SK-N-SH treated with all-trans-retinoic acid at 6 μM for 48 hours (cell line): Measurements from ENCODE around the gene ITGA8.

Experiments used
- ATAC-seq: fragments of 200-7000 bp; cut with Tn5 transposase; 3 replicates; pipeline ENCODE4 v1.9.1; 2020; ENCODE audit warnings: mild to moderate bottlenecking, moderate library complexity
- ARNTL ChIP-seq: fragments of 450-650 bp; formaldehyde crosslinking; IDR thresholded peaks from 2 replicates; pipeline ENCODE4 v1.5.0; 2020; ENCODE audit warnings: low read depth, mild to moderate bottlenecking, moderate library complexity, borderline replicate concordance
- CSDC2 ChIP-seq: fragments of 250-450 bp; sonication (Bioruptor Pico); IDR thresholded peaks from 2 replicates; pipeline ENCODE4 v1.5.0; 2020; ENCODE audit warnings: mild to moderate bottlenecking, moderate library complexity
- ESRRG ChIP-seq: fragments of 250-450 bp; sonication (Bioruptor Pico); IDR thresholded peaks from 2 replicates; pipeline ENCODE4 v1.6.1; 2021; ENCODE audit warnings: mild to moderate bottlenecking
- GLIS3 ChIP-seq: fragments of 250-450 bp; sonication (Bioruptor Pico); IDR thresholded peaks from 2 replicates; pipeline ENCODE4 v1.5.0; 2020; ENCODE audit warnings: mild to moderate bottlenecking, moderate library complexity
- ISL1 ChIP-seq: fragments of 250-450 bp; sonication (Bioruptor Pico); IDR thresholded peaks from 2 replicates; pipeline ENCODE4 v2.1.2; 2022; ENCODE audit warnings: mild to moderate bottlenecking, moderate library complexity
- OSR1 ChIP-seq: fragments of 250-450 bp; sonication (Bioruptor Pico); IDR thresholded peaks from 2 replicates; pipeline ENCODE4 v1.8.0; 2022; ENCODE audit warnings: moderate library complexity, mild to moderate bottlenecking, inconsistent platforms
- PPARA ChIP-seq: fragments of 250-450 bp; sonication (Bioruptor Pico); IDR thresholded peaks from 2 replicates; pipeline ENCODE4 v1.5.0; 2020; ENCODE audit warnings: mild to moderate bottlenecking, borderline replicate concordance
- RARB ChIP-seq: fragments of 250-450 bp; sonication (Bioruptor Pico); IDR thresholded peaks from 2 replicates; pipeline ENCODE4 v1.8.0; 2021; ENCODE audit warnings: mild to moderate bottlenecking, moderate library complexity
- SNAI2 ChIP-seq: fragments of 250-450 bp; sonication (Bioruptor Pico); IDR thresholded peaks from 2 replicates; pipeline ENCODE4 v1.5.0; 2020; ENCODE audit warnings: mild to moderate bottlenecking, moderate library complexity
- TCF4 ChIP-seq: fragments of 250-450 bp; sonication (Bioruptor Pico); IDR thresholded peaks from 2 replicates; pipeline ENCODE4 v1.8.0; 2021; ENCODE audit warnings: mild to moderate bottlenecking, moderate library complexity, borderline replicate concordance
- TOX ChIP-seq: fragments of 250-450 bp; sonication (Bioruptor Pico); IDR thresholded peaks from 2 replicates; pipeline ENCODE4 v1.8.0; 2021; ENCODE audit warnings: mild to moderate bottlenecking, moderate library complexity, borderline replicate concordance
- ZC3H10 ChIP-seq: fragments of 250-450 bp; sonication (Bioruptor Pico); IDR thresholded peaks from 2 replicates; pipeline ENCODE4 v1.5.1; 2021; ENCODE audit warnings: mild to moderate bottlenecking, moderate library complexity
- ZFP3 ChIP-seq: fragments of 250-450 bp; sonication (Bioruptor Pico); IDR thresholded peaks from 2 replicates; pipeline ENCODE4 v1.5.0; 2020; ENCODE audit warnings: mild to moderate bottlenecking, moderate library complexity
- ZFP30 ChIP-seq: fragments of 450-650 bp; formaldehyde crosslinking; IDR thresholded peaks from 2 replicates; pipeline ENCODE4 v1.5.0; 2022; ENCODE audit warnings: mild to moderate bottlenecking, moderate library complexity
- ZNF565 ChIP-seq: fragments of 450-650 bp; formaldehyde crosslinking; conservative IDR thresholded peaks from 2 replicates; pipeline ENCODE4 v1.5.0; 2020; ENCODE audit warnings: low read depth, mild to moderate bottlenecking, moderate library complexity
- ZNF70 ChIP-seq: fragments of 450-650 bp; formaldehyde crosslinking; IDR thresholded peaks from 2 replicates; pipeline ENCODE4 v1.5.0; 2020; ENCODE audit warnings: mild to moderate bottlenecking, moderate library complexity
- ZNF8 ChIP-seq: fragments of 450-650 bp; formaldehyde crosslinking; IDR thresholded peaks from 2 replicates; pipeline ENCODE4 v1.5.0; 2020; ENCODE audit warnings: mild to moderate bottlenecking, moderate library complexity
- TF ChIP-seq, protein P1 (sequence below): fragments of 250-450 bp; sonication (Bioruptor Pico); IDR thresholded peaks from 2 replicates; pipeline ENCODE4 v1.8.0; 2021; ENCODE audit warnings: low read depth, mild to moderate bottlenecking, moderate library complexity, borderline replicate concordance
- TF ChIP-seq, protein P2 (sequence below): fragments of 250-450 bp; sonication (Bioruptor Pico); IDR thresholded peaks from 2 replicates; pipeline ENCODE4 v1.5.0; 2020; ENCODE audit warnings: mild to moderate bottlenecking, moderate library complexity
- TF ChIP-seq, protein P3 (sequence below): fragments of 250-450 bp; sonication (Bioruptor Pico); IDR thresholded peaks from 2 replicates; pipeline ENCODE4 v1.8.0; 2020; ENCODE audit warnings: mild to moderate bottlenecking, moderate library complexity, borderline replicate concordance
- TF ChIP-seq, protein P4 (sequence below): fragments of 250-450 bp; sonication (Bioruptor Pico); IDR thresholded peaks from 2 replicates; pipeline ENCODE4 v1.5.1; 2020; ENCODE audit warnings: low read depth, mild to moderate bottlenecking, moderate library complexity
- TF ChIP-seq, protein P5 (sequence below): fragments of 250-450 bp; sonication (Bioruptor Pico); IDR thresholded peaks from 2 replicates; pipeline ENCODE4 v1.5.1; 2021; ENCODE audit warnings: mild to moderate bottlenecking, moderate library complexity

Gene ITGA8

DNA sequence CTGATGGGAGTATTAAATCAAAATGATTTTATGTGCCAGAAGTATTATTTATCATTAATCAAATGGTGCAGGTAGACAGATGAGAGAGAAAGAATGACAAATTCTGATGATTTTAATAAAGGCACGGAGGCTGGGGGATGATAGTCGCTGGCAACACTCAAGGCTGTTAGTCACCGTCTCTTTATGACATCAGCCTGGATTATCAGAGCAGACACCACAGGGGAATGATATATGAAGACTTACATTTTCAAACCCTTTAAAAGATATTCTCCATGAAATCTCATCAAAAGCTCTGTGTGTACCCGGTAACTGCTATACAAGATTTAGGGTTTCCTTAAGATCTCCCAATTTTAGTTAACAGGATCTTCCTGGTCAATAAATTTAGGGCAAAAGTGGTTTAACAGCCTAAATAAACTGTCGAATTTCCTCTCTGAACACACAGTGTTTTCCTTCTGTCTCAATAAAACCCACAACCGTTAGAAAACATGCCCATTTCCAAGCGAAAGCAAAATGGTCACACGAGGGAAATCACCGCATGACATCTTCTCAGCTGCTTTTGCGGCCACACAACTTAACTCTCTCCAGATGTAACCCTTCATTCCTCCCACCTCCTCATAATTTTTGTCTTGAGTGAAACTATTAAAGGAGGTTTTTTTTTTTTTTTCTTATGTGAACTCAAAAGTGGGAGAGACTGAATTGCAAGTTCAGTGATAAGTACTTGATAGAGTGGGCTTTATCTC, 215.5 kb downstream of the ITGA8 start (continued):
- TF ChIP-seq CSDC2 (CRISPR knock-in tag), result no peak
- TF ChIP-seq, protein P1, sequence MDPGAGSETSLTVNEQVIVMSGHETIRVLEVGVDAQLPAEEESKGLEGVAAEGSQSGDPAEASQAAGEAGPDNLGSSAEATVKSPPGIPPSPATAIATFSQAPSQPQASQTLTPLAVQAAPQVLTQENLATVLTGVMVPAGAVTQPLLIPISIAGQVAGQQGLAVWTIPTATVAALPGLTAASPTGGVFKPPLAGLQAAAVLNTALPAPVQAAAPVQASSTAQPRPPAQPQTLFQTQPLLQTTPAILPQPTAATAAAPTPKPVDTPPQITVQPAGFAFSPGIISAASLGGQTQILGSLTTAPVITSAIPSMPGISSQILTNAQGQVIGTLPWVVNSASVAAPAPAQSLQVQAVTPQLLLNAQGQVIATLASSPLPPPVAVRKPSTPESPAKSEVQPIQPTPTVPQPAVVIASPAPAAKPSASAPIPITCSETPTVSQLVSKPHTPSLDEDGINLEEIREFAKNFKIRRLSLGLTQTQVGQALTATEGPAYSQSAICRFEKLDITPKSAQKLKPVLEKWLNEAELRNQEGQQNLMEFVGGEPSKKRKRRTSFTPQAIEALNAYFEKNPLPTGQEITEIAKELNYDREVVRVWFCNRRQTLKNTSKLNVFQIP (CRISPR knock-in tag), result no peak
- no peak for TF ChIP-seq ZFP3
- no peak for TF ChIP-seq ZFP30 (CRISPR knock-in tag)

DNA sequence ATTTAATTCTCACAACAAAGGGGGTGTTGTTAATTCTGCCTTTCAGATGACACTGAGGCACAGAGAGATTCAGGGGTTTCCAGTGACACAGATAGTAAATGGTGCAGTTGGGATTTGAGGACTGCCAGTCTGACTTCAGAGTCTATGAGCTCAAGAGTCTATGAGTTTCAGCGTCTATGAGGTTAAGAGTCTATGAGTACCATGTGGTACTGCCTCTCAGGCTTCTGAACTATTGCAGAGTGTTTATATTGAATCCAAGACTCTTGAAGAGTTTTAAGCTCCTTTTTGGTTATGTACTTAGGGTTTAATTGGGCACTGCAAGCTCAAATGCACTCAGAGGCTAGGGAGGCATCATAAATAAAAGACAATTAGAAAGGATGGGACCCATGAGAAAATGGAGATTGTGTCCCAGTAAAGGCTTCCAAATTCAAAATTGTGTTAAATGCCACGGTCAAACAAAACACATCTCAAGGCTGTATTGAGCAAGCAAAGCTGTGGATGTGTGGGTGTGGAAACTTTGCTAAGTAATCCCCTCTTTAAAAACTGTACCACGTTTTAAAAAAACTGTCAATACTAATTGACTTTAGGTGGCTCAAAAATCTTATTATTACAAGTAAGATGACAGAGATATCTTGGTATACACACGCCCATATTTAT, 224.7 kb downstream of the ITGA8 start:
- TF ChIP-seq TOX, result no peak
- no peak for TF ChIP-seq ZNF565 (CRISPR knock-in tag)
- no peak for TF ChIP-seq ZNF70
- no peak for TF ChIP-seq ARNTL (CRISPR knock-in tag)
- TF ChIP-seq, protein P2, sequence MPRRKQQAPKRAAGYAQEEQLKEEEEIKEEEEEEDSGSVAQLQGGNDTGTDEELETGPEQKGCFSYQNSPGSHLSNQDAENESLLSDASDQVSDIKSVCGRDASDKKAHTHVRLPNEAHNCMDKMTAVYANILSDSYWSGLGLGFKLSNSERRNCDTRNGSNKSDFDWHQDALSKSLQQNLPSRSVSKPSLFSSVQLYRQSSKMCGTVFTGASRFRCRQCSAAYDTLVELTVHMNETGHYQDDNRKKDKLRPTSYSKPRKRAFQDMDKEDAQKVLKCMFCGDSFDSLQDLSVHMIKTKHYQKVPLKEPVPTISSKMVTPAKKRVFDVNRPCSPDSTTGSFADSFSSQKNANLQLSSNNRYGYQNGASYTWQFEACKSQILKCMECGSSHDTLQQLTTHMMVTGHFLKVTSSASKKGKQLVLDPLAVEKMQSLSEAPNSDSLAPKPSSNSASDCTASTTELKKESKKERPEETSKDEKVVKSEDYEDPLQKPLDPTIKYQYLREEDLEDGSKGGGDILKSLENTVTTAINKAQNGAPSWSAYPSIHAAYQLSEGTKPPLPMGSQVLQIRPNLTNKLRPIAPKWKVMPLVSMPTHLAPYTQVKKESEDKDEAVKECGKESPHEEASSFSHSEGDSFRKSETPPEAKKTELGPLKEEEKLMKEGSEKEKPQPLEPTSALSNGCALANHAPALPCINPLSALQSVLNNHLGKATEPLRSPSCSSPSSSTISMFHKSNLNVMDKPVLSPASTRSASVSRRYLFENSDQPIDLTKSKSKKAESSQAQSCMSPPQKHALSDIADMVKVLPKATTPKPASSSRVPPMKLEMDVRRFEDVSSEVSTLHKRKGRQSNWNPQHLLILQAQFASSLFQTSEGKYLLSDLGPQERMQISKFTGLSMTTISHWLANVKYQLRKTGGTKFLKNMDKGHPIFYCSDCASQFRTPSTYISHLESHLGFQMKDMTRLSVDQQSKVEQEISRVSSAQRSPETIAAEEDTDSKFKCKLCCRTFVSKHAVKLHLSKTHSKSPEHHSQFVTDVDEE (CRISPR knock-in tag), result no peak
- TF ChIP-seq PPARA, result no peak
- no peak for TF ChIP-seq RARB (CRISPR knock-in tag)
- TF ChIP-seq ZNF8, result no peak
- TF ChIP-seq ZFP3, result no peak
- TF ChIP-seq ZFP30 (CRISPR knock-in tag), result no peak
- TF ChIP-seq OSR1, result no peak
- no peak for TF ChIP-seq ESRRG (CRISPR knock-in tag)
- no peak for ATAC-seq

DNA sequence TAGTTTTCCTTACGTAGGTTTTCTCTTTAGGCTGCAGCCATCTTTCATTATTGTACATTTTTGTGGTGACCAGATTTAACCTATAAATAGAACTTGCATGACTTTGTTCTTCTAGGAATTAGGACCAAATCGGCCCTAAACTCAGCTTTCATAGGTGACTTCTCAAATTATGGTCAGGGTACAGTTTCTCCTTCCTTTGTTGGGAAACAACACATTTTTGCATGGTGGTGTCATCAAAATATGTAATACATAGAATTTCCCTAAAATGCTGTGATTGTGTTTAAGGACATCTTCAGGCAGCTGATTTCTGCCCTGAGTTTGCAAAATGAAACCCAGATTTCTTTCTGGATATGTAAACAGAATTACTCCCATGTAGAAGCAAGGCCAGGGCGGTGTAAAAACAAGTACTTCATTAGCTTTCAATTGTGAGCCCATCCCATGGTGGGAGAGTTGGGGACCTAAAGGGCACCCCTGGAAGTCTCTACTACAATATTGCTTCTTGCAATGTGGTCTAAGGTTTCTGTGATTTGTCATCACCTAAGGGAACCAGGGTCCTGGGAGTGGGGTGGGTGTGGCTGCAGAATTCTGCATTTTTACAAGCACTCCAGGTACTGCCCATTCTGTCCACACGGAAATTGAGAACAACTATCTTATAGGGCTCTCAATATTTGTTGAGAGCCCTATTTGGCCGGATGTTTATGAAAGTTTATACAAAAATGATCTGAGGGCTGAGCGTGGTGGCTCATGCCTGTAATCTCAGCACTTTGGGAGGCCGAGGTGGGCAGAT, 227.7 kb downstream of the ITGA8 start:
- TF ChIP-seq ZFP3 (no peak), GLIS3 (CRISPR knock-in tag) (no peak), ISL1 (CRISPR knock-in tag) (no peak), ZFP30 (CRISPR knock-in tag) (no peak), ZNF70 (no peak), TCF4 (no peak), CSDC2 (CRISPR knock-in tag) (no peak), ZNF565 (CRISPR knock-in tag) (no peak), RARB (CRISPR knock-in tag) (no peak), ZC3H10 (no peak), TOX (no peak), SNAI2 (CRISPR knock-in tag) (no peak), PPARA (no peak), ZNF8 (no peak)
- TF ChIP-seq, protein P1 (CRISPR knock-in tag), result no peak
- TF ChIP-seq, protein P3, sequence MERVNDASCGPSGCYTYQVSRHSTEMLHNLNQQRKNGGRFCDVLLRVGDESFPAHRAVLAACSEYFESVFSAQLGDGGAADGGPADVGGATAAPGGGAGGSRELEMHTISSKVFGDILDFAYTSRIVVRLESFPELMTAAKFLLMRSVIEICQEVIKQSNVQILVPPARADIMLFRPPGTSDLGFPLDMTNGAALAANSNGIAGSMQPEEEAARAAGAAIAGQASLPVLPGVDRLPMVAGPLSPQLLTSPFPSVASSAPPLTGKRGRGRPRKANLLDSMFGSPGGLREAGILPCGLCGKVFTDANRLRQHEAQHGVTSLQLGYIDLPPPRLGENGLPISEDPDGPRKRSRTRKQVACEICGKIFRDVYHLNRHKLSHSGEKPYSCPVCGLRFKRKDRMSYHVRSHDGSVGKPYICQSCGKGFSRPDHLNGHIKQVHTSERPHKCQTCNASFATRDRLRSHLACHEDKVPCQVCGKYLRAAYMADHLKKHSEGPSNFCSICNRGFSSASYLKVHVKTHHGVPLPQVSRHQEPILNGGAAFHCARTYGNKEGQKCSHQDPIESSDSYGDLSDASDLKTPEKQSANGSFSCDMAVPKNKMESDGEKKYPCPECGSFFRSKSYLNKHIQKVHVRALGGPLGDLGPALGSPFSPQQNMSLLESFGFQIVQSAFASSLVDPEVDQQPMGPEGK (CRISPR knock-in tag), result no peak
- TF ChIP-seq, protein P4, sequence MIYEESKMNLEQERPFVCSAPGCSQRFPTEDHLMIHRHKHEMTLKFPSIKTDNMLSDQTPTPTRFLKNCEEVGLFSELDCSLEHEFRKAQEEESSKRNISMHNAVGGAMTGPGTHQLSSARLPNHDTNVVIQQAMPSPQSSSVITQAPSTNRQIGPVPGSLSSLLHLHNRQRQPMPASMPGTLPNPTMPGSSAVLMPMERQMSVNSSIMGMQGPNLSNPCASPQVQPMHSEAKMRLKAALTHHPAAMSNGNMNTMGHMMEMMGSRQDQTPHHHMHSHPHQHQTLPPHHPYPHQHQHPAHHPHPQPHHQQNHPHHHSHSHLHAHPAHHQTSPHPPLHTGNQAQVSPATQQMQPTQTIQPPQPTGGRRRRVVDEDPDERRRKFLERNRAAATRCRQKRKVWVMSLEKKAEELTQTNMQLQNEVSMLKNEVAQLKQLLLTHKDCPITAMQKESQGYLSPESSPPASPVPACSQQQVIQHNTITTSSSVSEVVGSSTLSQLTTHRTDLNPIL (CRISPR knock-in tag), result no peak
- TF ChIP-seq, protein P5, sequence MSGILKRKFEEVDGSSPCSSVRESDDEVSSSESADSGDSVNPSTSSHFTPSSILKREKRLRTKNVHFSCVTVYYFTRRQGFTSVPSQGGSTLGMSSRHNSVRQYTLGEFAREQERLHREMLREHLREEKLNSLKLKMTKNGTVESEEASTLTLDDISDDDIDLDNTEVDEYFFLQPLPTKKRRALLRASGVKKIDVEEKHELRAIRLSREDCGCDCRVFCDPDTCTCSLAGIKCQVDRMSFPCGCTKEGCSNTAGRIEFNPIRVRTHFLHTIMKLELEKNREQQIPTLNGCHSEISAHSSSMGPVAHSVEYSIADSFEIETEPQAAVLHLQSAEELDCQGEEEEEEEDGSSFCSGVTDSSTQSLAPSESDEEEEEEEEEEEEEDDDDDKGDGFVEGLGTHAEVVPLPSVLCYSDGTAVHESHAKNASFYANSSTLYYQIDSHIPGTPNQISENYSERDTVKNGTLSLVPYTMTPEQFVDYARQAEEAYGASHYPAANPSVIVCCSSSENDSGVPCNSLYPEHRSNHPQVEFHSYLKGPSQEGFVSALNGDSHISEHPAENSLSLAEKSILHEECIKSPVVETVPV (CRISPR knock-in tag), result no peak
- ATAC-seq, result no peak
